GM19324 (cell line): ENCODE measurements around the gene GDF2.

Experiments
- ATAC-seq: cut with Tn5 transposase; IDR thresholded peaks from one replicate; pipeline ENCODE4 v1.9.1; 2021; ENCODE audit warnings: mild to moderate bottlenecking, moderate library complexity; ENCODE audit not compliant: unreplicated experiment, low FRiP score

GDF2 gene

DNA sequence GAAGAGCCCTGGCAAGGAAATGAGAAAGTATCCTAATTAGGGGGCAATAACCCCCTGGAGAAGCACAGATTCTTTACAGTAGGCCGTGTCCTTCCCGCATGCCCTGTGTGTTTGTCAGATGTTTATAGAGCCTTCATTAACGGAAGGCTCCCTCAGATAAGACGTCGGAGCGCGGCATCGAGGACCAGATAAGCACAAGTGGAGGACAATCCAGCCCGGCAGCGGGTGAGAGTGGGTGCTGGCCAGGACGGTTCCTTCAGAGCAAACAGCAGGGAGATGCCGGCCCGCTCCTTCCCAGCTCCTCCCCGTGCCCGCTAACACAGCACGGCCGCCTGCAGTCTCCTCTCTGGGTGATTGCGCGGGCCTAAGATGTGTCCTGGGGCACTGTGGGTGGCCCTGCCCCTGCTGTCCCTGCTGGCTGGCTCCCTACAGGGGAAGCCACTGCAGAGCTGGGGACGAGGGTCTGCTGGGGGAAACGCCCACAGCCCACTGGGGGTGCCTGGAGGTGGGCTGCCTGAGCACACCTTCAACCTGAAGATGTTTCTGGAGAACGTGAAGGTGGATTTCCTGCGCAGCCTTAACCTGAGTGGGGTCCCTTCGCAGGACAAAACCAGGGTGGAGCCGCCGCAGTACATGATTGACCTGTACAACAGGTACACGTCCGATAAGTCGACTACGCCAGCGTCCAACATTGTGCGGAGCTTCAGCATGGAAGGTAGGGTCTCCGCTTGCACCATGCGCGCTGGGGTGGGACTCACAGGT is at the start of gene GDF2:
GDF2 (plus strand) TSS at position 155 of the 762 bp plus-strand sequence; CDS start at position 370, 215 bp downstream.
- ATAC-seq, result no peak

DNA sequence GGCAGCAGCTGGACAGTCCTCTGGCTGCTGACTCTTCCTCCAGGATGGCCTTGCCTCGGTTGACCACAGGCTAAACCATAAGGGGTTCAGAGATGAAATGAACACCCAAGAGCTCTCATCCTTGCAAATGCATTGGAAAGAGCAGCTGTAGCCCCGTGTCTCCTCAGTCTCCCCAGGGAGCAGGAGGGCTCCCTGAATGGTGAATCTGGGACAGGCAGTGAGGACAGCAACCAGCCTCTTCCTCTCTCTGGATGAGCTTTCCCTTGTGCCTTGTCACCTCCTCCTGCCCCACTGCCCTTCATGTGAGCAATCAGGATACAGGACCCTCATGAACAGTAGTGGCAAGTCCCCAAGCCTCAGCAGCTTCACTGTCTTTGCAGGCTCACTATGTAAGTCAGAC is 46.2 kb upstream of the GDF2 start:
- no peak for ATAC-seq

DNA sequence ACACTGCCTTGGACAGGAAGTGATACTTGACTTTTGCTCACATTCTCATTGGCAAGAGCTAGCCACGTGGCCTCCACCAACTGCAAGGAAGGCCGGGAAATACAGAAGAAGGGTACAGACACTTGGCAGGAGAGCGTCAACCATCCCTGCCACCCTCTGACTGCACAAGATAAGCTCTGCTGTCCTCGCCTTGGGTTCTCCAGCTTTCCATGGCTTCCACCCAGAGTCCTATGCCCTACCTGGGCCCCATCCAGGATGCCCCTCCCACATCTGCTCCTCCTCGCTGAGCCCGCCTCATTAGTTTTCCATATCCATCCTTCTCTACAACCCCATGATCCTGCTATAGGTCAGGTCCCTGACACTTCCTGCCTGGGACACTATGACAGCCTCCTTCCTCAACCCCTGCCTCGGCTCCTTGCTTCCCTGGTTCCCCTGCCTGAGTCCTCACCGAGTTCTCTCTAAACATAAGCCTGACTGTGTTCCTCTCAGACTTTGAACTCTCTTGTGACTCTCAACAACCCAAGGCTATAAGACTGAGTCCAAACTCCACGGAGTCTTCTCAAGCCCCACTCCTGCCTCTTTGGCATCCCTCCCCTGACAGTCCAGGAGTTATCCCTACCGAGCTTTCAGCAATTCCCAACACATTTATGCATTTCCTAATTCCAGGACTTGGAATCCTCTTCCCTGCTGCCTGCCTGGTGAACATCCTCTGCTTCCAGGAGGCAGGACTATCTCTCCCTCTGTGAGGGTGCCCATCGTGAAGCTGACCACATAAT is 45.5 kb upstream of the GDF2 start:
- no peak for ATAC-seq

DNA sequence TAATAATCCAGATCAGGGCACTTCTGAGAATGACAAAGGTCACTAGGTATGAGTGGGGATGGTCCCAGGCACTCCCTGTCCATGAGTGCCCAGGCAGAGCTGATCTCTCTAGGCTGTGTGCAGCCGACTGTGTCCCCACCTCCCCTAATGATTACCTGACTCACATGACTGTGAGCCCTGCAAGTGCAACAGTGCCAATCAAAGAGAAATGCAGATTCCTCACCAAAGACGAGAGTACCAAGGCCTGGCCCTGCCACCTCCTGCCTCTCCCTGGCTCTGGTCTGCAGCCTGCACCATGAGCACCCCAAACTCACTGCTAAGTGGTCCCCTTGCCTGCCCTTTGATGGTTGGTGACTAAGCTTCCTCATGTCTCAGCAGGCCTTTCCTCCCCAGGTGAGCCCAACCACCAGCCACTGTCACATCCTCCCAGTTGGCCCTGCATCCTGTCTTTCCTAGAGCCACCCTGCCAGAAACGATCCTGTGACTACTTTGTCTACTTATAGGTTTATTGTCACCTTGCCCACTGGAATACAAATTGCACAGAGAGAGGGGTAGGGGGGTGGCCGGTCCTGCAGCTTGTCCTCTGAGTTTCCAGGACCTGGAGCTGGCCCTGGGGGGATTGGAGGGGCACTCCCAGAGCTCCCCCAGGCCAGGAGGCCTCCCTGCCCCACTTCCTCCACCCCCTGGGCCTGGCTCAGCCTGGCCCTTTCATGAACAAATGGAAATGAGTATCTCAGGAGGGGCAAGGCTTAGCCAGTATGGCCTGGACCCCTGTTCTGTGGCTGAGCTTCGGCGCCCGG is 44.7 kb upstream of the GDF2 start:
- ATAC-seq, result no peak

DNA sequence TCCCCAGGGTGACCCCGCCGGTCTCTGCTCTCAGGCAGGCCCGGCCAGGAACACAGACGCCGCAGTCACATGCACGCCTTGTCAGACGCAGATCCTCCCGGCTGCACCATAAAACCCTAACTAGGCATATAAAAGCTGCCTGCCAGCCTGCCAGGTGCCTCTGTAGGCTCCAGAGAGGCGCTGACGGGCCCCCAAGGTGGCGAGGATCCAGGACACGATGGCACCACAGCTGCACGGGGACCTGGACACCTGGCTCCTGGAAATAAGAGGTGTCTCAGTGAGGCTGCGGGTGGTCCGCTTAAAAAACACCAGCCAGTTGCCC is 44.1 kb upstream of the GDF2 start:
- no peak for ATAC-seq

DNA sequence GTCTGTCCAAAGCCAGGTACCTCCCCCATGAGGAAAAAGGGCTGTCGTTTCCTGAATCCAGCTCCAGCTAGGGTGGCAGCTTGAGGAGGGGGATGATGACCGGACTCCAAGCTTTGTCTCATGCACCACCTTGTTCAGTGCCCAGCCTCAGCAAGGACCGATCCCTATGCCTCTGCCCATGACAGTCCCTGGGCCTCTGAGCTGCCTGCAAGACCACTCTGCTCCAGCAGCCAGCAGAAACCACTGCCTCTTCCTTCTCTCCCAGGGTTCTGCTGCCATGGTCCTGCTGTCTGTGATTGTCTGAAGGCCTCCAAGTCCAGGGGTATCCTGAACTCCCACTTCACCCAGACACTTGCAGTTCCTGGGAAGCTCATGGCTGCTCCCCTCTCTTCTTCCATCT is 43.5 kb upstream of the GDF2 start:
- ATAC-seq, result no peak

DNA sequence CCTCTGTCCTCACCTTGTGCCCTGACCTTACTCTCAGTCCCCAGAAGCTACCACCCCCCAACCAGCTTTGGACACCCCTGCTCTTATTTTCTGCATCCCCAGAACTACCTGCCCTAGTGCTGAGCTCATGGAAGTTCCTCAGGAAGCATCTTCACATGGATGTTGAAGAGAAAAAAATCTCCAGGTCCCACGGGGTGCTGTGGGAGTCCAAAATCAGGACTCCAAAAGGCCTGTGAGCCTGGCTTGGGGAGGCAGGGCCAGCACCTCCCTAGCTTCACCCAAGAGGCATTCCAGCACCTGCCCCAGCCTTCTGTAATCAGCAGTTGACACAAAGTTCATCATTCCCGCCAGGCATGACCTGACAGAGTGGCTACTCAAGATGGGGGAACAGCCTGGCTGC is 43.0 kb upstream of the GDF2 start:
- no peak for ATAC-seq

DNA sequence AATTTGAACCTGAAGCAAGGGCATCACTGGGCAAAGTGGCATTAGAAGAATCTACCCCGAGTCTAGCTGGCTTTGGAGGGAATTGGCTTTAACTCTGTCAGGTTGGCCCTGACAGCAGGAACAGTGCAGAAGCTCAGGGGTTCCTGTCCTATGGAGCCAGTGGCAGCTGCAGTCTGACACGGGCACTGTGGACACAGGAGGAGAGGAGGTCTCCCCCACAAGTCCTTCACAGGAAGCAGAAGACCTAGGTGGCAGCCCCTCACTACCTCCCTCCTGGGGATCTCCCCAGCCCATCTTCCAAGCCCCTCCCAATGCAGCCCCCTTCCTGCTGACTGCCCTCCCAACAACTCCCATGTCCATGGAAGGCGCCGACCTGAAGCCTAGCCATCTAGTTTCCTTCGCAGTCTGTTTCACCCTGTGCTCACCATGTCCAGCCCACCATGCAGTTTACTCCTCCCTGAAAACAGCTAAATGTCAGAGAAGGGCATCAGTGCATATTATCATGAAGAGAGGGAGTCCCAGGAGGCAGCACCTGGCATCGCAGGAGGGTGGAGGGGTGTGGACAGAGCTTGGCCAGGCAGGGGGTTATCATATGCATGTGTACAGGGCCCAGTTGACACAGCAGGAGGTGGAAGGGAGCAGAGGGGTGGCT is 40.1 kb upstream of the GDF2 start:
- no peak for ATAC-seq

DNA sequence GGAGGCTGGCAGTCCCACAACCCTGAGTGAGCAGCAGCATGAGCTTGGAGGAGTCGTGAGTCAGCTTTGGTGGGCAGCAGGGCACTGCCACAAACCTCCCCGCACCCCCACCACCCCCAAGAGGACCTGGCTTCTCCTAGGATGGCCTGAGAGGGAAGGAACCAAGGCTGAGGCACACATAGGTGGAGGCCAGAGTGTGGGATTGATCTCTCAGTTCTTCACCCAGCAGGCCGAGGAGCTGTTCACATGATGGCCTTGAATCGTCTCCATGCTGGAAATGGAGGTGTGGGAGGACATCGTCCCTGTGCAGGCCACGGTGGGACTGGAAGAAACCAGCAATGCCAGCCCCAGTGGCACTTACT is 39.6 kb upstream of the GDF2 start:
- no peak for ATAC-seq

DNA sequence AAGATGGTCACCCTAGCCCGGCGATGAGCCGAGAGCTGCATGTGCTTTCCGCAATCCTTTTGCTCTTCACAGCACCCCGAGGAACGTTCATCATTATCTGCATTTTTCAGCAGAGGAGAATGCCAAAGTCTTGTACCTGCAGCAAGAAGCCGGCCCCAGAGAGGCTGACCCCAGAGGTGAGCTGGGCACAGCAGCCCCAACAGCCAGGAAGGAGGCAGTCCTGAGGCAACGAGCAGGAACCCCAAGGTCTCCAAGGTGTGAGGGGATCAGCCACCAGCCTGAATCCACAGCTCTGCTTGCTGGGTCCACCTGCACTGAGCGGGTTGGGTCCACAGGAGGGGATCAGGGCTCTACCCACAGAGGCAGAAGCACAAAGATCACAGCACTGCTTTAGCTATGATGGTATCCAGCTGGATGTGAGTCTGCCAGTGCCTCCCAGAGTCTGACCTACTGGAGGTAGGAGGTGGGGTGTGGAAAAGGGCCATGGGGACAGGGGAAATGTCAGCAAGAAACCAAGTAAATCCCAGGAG is 39.1 kb upstream of the GDF2 start:
- no peak for ATAC-seq

DNA sequence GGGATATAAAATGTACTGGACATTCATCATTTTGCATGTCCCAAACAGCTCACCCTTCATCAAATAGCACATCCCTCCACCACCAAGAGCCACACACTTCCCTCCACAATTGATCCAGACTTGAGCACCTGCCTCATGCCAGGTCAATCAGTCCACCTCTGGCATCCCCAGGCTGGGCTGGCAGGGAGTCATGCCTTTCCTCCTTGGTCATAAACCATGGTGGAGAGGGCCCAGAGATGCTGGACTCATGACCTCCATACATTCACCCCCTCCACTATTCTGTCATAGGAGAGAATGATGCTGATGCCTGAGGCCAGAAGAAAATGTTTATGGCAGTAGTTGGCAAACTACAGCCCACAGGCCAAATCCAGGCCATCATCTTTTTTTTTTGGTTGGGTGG is 38.4 kb upstream of the GDF2 start:
- ATAC-seq, result no peak

DNA sequence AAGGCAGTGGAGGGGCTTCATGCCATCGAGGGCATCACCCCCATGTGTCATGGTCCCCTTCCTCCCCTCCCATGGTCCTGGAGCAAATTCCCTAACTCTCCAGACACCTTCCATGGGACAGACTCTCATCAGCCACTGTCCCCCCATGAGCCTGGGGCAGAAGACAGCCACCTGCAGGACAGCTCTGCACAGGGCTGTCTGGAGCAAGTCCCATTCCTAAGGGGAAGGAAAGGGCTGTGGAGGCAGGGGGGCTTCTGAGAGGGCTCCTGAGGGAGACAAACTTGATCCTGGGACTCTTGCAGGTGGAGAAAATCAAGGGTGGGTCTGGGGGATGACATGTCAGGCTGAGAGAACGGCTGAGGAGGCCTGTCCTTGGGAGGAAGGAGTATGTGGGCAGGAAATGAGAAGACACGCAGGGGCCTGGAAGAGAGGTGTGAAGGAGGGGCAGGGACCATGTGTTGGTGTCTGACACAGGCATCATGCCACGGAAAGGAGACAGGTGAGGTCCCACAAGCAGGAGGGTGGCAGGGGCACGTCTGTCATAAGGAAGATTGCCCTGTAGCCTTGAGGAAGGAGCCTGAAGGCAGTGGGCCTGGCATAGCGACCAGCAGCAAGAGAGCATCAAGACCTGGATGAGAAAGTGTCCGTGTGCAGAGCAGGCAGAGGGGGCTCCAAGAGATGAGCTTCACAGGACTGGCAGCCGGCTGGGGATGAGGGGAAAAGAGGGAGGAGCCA is 36.7 kb upstream of the GDF2 start:
- no peak for ATAC-seq

DNA sequence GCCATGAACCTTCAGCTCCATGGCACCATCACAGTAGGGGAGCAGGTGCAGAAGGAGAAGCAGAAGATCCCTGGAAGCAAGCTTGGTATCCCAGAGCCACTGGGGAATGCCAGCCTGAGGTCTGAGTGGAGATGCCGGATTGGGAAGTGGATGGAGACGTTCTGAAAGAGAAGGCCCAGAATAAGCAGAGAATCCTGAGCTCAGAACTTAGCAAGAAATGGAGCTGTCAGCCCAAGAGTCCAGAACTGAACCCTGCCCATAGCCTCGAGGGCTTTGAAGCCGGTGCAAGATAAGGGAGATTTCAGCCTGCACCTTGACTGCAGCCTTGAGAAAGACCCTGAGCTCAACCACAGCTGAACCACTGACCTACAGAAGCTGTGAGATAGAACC is 36.1 kb upstream of the GDF2 start:
- ATAC-seq, result no peak

DNA sequence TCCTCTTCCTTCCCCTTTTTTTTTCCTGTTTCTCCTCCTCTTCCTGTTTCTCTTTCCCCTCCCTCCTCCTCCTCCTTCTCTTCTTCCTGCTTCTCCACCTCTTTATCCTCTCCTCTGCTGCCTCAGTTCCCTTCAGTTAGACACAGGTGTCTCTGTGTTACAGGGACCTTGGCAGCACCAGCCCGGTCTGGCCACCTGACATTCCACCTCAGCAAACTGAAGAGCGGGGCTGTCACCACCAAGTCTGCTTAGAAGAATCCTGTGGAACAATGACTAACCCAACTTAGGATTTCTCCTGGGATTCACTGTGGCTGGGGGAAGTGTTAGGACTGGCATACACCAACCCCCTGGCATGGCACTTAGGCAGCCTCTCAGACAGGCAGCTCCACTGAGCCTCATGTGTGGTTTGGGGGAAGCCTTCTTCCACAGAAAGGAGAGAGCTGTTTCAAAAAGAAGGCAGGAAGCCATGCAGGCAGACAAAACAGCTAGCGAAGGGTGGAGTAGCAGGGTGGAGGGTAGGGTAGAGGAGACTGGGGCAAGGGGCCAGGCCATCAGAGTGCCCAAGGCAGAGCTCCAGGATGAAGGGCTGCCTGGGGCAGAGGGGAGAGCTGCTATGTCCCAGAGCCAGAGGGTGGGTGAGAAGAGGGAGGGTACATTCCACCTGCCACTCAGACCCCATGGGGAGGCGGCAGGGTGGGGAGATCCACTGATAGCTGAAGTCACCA is 35.5 kb upstream of the GDF2 start:
- no peak for ATAC-seq

DNA sequence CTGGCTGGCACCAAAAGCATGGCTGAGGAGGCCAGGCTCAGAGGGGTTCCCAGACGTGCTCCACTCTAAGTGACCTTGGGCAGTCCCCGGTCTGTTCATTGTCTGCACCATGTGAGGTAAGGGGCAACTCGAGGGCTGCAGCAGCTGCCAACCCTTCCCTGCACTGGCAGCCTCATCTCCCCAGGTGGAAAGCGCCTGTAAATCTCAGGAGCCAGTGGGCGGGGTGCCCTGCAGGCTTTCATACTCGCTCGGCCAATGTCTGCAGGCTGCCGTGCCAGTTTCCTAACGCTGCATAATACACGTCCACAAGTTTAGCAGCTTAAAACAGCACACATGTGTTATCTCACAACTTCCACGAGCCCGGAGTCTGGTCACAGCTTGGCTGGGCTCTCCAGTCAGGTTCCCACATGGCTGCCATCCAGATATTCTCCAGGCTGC is 34.9 kb upstream of the GDF2 start:
- no peak for ATAC-seq

DNA sequence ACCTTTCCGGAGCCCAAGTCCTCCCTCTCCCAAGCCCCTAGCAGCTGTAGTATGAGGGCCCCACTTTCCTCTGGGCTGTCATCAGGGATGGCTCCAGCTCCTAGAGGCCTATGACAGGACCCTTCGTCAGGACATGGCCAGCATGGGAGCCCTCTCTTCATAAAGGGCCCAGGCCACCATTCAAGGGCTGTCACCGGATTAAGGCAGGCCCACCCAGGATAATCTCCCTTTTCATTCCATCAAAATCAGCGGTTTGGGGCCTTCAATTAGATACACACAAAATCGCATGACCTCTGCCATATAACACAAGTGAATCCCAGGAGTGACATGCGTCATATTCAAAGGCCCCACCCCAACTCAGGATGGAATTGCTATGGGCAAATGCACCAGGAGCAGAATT is 34.4 kb upstream of the GDF2 start:
- ATAC-seq, result no peak

DNA sequence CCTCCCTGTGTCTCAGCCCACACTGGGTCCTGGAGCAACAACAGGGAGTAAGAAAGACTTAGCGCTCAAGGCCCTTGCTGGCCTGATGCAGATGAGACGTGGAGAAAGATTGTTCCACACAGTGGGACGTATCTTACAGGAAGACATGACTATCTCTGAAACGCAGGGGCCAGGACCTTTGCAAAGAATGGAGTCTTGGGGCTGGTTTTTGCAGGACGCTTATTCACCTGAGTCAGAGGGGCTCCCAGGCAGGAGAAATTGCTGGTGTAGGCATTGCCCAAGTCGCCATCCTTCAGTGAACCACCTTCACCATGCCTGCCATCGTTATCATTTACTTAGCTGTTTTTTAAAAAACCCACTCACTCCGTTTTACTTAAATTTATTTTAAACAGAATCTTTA is 34.0 kb upstream of the GDF2 start:
- no peak for ATAC-seq

DNA sequence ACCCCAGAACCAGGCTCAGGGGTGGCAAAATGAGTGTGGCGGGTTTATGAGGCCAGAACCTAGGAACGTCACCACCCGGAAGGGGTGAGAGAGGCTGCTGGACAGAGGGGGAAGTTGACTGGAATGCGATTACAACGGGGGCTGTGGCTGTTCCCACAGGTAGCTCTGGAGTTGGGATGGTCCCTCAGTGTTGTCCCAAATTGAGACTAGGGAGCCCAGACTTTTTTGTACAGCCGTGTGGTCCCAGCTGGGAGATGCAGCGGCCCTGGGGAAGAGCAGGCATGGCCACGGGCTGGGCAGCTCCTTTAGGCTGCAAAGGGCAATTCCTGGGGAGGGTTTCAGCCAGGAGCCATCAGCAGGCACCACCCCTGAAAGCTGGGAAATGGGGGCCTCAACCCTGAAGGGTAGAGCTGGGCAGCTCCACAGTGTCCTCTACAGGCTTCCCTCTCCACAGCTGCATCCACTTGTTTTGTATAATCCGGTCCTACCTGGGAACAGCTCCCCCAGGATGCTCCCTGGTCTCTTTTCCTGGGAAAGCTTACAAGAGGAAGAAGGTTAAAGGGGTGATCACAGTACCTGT is 33.2 kb upstream of the GDF2 start:
- no peak for ATAC-seq

DNA sequence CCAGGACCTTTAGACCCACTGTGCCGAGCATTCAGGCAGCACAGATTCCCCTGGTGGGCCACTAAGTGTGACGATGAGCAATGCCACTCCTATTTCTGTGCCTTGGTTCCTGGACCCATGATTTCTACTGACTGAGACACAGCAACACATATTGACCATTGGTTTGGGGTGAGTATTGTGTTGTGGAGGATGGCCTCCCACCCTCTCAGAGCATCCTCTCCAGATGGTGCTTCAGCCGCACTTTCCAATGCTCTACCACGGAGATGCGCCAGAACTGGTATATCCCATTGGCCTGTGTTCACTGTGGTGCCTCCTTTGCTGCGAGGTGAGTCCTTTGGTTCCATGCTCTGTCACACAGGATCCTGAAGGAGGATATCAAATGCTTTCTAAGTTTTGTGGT is 32.3 kb upstream of the GDF2 start:
- ATAC-seq, result no peak
